IPS-NIHi7 (cell line): ENCODE data around the gene C2orf74.
"Not testable (repeated sequence)": the region's sequence is repeated elsewhere in the genome, so short reads cannot be mapped to it uniquely, and the experiment has no call there.

Experiments used
- DNase-seq: peaks from one replicate; pipeline ENCODE4 v3.0.0; 2012; ENCODE audit warnings: mixed read lengths; ENCODE audit errors: extremely low spot score

Gene C2orf74

GRCh38 chr2:61161888-61162287 lies at the start of gene C2orf74:
Gene C2orf74 (plus strand): TSS chr2:61162188. CDS start chr2:61162515, 327 bp downstream.
- DNase-seq, result no peak

- DNase-seq, result no peak
Measured at GRCh38 chr2:61114147-61114546, 47.8 kb upstream of the C2orf74 start.

- no peak for DNase-seq
Measured at GRCh38 chr2:61116302-61116701, 45.7 kb upstream of the C2orf74 start.

GRCh38 chr2:61117534-61117933 lies 44.5 kb upstream of the C2orf74 start:
- DNase-seq, result no peak

- no peak for DNase-seq
Measured at GRCh38 chr2:61125123-61125710, 36.8 kb upstream of the C2orf74 start.

GRCh38 chr2:61125798-61126197 lies 36.2 kb upstream of the C2orf74 start:
- DNase-seq, result no peak

- DNase-seq, result not testable (repeated sequence)
Measured at GRCh38 chr2:61128122-61128521, 33.9 kb upstream of the C2orf74 start.

- DNase-seq, result no peak
Measured at GRCh38 chr2:61134141-61134540, 27.8 kb upstream of the C2orf74 start.

GRCh38 chr2:61135510-61135909 lies 26.5 kb upstream of the C2orf74 start:
- no peak for DNase-seq

GRCh38 chr2:61138859-61139258 lies 23.1 kb upstream of the C2orf74 start:
- no peak for DNase-seq

GRCh38 chr2:61141151-61141550 lies 20.8 kb upstream of the C2orf74 start:
- no peak for DNase-seq

- DNase-seq, result peak; percentile 99
Measured at GRCh38 chr2:61144697-61145268, 17.2 kb upstream of the C2orf74 start.

- DNase-seq, result no peak
Measured at GRCh38 chr2:61145990-61146389, 16.0 kb upstream of the C2orf74 start.

GRCh38 chr2:61148091-61148490 lies 13.9 kb upstream of the C2orf74 start:
- not testable (repeated sequence) for DNase-seq

GRCh38 chr2:61149074-61149473 lies 12.9 kb upstream of the C2orf74 start:
- DNase-seq, result no peak

GRCh38 chr2:61151436-61151835 lies 10.6 kb upstream of the C2orf74 start:
- DNase-seq, result no peak

GRCh38 chr2:61157371-61158003 lies 4.5 kb upstream of the C2orf74 start:
- DNase-seq, result no peak

- DNase-seq, result no peak
Measured at GRCh38 chr2:61158356-61158955, 3.5 kb upstream of the C2orf74 start.

GRCh38 chr2:61162721-61163120 lies 733 bp downstream of the C2orf74 start:
- DNase-seq, result no peak

GRCh38 chr2:61165082-61165481 lies 3.1 kb downstream of the C2orf74 start:
- not testable (repeated sequence) for DNase-seq

- peak; percentile 24 for DNase-seq
Measured at GRCh38 chr2:61165946-61166345, 4.0 kb downstream of the C2orf74 start.

- DNase-seq, result no peak
Measured at GRCh38 chr2:61167579-61167978, 5.6 kb downstream of the C2orf74 start.

- no peak for DNase-seq
Measured at GRCh38 chr2:61172671-61173070, 10.7 kb downstream of the C2orf74 start.
